ENCODE measurements around the gene HIPK2. TPM values are rescaled to one million over a fixed set of nuclear protein-coding genes. Genes with fewer than 3 reads are reported as not detected.
A peak's percentile ranks its signal among the peaks of the same experiment; 100 is the strongest.

Gene HIPK2
- total and polyA plus RNA-seq, 12 donors, result 19.7 to 203 (median 127) TPM

DNA sequence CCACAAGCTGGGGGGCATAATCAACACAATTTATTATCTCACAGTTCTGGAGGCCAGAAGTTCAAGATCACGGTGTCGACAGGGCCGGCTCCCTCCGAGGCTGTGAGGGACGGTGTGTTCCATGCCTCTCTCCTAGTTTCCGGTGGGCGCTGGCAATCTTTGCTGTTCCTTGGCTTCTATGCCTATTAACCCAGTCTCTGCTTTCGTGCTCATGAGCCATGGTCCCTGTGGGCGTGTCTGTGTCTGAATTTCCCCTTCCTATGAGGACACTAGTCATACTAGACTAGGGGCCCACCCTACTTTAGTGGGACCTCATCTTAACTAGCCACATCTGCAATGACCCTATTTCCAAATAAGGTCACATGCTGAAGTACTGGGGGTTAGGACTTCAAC is 29.4 kb downstream of the HIPK2 start:
- Histone ChIP-seq H3K9me3 (no peaks in the 10 kb centered on the region), H3K36me3 (peaks cover 0 to 2% (median 0%) of the 10 kb centered on the region in 9 donors), H3K27ac (peak overlapping the region; percentile 42 to 92 (median 70)), H3K27me3 (no peaks in the 10 kb centered on the region), H3K4me3 (no peak overlapping the region), H3K4me1 (peaks cover 58 to 98% (median 92%) of the 10 kb centered on the region in 9 donors)
- ATAC-seq (peak in 4 of 8 donors; percentile 21 to 47 (median 36)), DNase-seq (no peak)
- intact Hi-C loops (cut with DNase I), result no loop called here
- WGBS, 2 donors, result 38 to 52% methylated on average over 9 of the region's 9 CpGs
- TF ChIP-seq, protein P1, sequence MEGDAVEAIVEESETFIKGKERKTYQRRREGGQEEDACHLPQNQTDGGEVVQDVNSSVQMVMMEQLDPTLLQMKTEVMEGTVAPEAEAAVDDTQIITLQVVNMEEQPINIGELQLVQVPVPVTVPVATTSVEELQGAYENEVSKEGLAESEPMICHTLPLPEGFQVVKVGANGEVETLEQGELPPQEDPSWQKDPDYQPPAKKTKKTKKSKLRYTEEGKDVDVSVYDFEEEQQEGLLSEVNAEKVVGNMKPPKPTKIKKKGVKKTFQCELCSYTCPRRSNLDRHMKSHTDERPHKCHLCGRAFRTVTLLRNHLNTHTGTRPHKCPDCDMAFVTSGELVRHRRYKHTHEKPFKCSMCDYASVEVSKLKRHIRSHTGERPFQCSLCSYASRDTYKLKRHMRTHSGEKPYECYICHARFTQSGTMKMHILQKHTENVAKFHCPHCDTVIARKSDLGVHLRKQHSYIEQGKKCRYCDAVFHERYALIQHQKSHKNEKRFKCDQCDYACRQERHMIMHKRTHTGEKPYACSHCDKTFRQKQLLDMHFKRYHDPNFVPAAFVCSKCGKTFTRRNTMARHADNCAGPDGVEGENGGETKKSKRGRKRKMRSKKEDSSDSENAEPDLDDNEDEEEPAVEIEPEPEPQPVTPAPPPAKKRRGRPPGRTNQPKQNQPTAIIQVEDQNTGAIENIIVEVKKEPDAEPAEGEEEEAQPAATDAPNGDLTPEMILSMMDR (IDR thresholded peaks at IDR 0.05), result no peak

DNA sequence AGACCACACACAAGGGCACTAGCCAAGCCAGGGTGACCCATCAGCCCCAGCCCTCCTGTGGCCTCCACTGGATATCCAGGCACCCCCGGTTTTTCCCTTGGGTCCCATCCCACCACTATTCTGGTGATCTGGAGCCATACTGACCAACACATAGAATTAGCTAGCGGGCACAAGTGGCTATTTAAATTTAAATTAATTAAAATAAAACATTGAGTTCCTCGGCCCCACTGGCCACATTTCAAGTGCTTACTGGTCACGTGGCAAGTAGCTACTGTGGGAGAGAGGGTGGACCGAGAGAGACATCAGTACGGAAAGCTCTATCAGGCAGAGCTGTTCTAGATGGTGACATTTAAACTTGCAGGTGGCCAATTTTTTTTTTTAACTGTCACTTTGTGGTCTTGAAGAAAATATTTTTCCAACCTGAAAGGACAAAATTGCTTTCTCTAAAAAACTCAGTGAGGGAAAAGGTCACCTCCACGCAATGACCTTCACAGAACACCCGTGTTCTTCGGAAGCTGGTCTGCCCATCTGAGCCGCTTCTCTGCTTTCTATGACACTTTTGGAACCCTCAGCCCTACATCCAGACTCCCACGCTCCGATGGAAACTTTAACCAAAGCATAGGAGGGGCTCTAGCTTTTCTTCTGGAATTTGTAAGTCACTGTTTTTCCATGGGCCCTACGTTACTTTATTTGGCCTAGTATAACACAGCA is 30.0 kb downstream of the HIPK2 start:
- 72 to 73% methylated on average over 13 of the region's 13 CpGs for WGBS, 2 donors

DNA sequence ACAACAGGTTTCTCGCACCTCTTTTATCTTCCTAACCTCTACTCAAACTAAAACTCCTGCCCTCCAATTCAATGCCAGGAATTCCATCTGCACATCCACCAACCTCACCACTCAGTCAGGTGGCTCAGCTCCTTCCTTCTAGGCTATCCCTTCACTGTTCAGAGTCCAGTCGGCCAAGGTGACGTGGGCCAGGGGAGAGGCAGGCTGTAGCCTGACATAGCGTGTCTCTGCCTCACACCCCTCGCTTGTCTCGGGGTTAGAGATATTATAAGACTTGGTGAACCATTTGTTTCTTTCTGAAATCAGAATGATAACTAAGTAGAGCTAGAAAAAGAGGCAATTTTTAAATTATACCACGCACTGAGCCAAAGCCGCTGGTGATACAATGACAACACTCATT is 31.1 kb downstream of the HIPK2 start:
- Histone ChIP-seq H3K27me3 (no peaks in the 10 kb centered on the region), H3K27ac (peak overlapping the region in 8 of 10 donors; percentile 57 to 92 (median 78)), H3K4me1 (peaks cover 57 to 98% (median 95%) of the 10 kb centered on the region in 9 donors), H3K36me3 (no peaks in the 10 kb centered on the region), H3K9me3 (no peaks in the 10 kb centered on the region), H3K4me3 (no peak overlapping the region)
- intact Hi-C loops (cut with DNase I), result no loop called here
- peak in 1 of 8 donors; percentile 23 for ATAC-seq
- TF ChIP-seq, protein P1 (IDR thresholded peaks at IDR 0.05), result no peak
- WGBS, 2 donors, result 74 to 82% methylated on average over 8 of the region's 8 CpGs
- DNase-seq, result no peak

More for the DNA sequence above, 30.0 kb downstream of the HIPK2 start:
- Histone ChIP-seq H3K36me3 (peaks cover 0 to under 1% (median 0%) of the 10 kb centered on the region in 9 donors), H3K9me3 (no peaks in the 10 kb centered on the region), H3K27me3 (no peaks in the 10 kb centered on the region), H3K4me3 (no peak overlapping the region), H3K27ac (peak overlapping the region; percentile 52 to 92 (median 70)), H3K4me1 (peaks cover 59 to 98% (median 92%) of the 10 kb centered on the region in 9 donors)
- intact Hi-C loops (cut with DNase I), result no loop called here
- ATAC-seq, result no peak
- DNase-seq, result no peak
- TF ChIP-seq, protein P1 (IDR thresholded peaks at IDR 0.05), result no peak

DNA sequence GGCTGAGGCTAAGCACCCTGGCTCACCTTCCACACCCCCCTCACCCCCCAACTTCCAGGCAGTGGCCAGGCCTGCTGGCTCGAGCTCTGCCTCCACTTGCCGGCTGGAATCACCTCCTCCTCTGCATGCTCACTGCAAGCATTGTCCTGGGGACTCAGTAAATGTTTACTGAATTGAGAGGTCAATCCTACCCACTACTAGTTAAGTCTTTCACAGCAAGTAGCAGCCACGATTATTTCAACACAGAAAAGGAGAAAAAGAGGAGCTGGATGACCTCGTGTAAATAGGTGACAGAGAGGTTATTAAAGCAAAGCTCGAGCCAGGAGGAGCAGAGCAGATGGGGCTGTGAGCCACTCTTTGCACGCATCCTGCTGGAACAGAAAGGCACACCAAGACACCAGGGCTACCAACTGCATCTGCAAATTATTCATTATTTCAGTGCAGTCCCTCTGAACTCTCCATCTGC is 32.1 kb downstream of the HIPK2 start:
- no peaks in the 10 kb centered on the region for H3K9me3 ChIP-seq
- peak overlapping the region; percentile 51 to 92 (median 74) for H3K27ac ChIP-seq
- peak; percentile 38 to 46 for DNase-seq
- no peak overlapping the region for H3K4me3 ChIP-seq
- no peaks in the 10 kb centered on the region for H3K27me3 ChIP-seq
- peak; percentile 29 to 62 (median 53) for ATAC-seq
- TF ChIP-seq, protein P1 (IDR thresholded peaks at IDR 0.05), result peak in 1 of 9 donors; percentile 8
- intact Hi-C loops (cut with DNase I), result loop anchor here in 1 of 10 donors (2.0 kb wide), 1 partner anchor 25 kb away; no protein-coding TSS in a partner anchor
- H3K4me1 ChIP-seq, result peaks cover 61 to 100% (median 99%) of the 10 kb centered on the region in 9 donors
- WGBS, 2 donors, result 10% methylated on average over 6 of the region's 6 CpGs
- H3K36me3 ChIP-seq, result peaks cover 0 to 9% (median 0%) of the 10 kb centered on the region in 9 donors
